Natural killer cell (primary cell): ENCODE results near the gene C17orf58. TPM values are rescaled to one million over a fixed set of nuclear protein-coding genes. Genes with fewer than 3 reads are reported as not detected.

Experiments used
- ATAC-seq, 3 donors: fragments of 150-1000 bp in 2 of 3; fragments of 200-7000 bp in 1 of 3; cut with Tn5 transposase; 1 replicate in 1 of 3; 2 replicates in 2 of 3; pipeline ENCODE4 v1.10.0; 2021; ENCODE audit warnings: mild to moderate bottlenecking in 2 of 3, moderate library complexity in 2 of 3
- DNase-seq, 2 donors: peaks; one replicate each; pipeline versions ENCODE4 v3.0.0 to v3.0.0-alpha.2; 2013 to 2021; ENCODE audit warnings: mixed read lengths in 1 of 2
- H3K27ac ChIP-seq: one replicate; pipeline ENCODE4 v1.5.1; 2013; ENCODE audit warnings: mild to moderate bottlenecking, low read length
- H3K27me3 ChIP-seq: one replicate; pipeline ENCODE4 v1.6.1; 2013; ENCODE audit warnings: low read length; ENCODE audit not compliant: control insufficient read depth, insufficient read depth
- H3K36me3 ChIP-seq: one replicate; pipeline ENCODE4 v1.6.1; 2013; ENCODE audit warnings: low read length; ENCODE audit not compliant: control insufficient read depth, insufficient read depth
- H3K4me1 ChIP-seq: one replicate; pipeline ENCODE4 v1.6.1; 2013; ENCODE audit warnings: low read length; ENCODE audit not compliant: control insufficient read depth, insufficient read depth
- H3K4me3 ChIP-seq: one replicate; pipeline ENCODE4 v1.5.1; 2013; ENCODE audit warnings: low read length
- H3K9me3 ChIP-seq: one replicate; pipeline ENCODE4 v1.6.1; 2013; ENCODE audit warnings: low read length; ENCODE audit not compliant: control insufficient read depth, insufficient read depth
- H3K27ac Mint-ChIP-seq, 2 donors: one replicate each; pipeline ENCODE4 v1.8.0; 2022; ENCODE audit warnings: mild to moderate bottlenecking in 2 of 2, mixed read lengths in 2 of 2, moderate library complexity in 1 of 2
- H3K27me3 Mint-ChIP-seq, 2 donors: one replicate each; pipeline ENCODE4 v1.8.0; 2022; ENCODE audit warnings: low read depth in 2 of 2, mixed read lengths in 2 of 2
- H3K36me3 Mint-ChIP-seq: one replicate; pipeline ENCODE4 v1.8.0; 2022; ENCODE audit warnings: mixed read lengths
- H3K4me1 Mint-ChIP-seq, 2 donors: one replicate each; pipeline ENCODE4 v1.8.0; 2022; ENCODE audit warnings: mixed read lengths in 2 of 2
- H3K4me3 Mint-ChIP-seq: one replicate; pipeline ENCODE4 v1.8.0; 2022; ENCODE audit warnings: mild to moderate bottlenecking, moderate library complexity, mixed read lengths
- H3K9me3 Mint-ChIP-seq, 2 donors: one replicate each; pipeline ENCODE4 v1.8.0; 2022; ENCODE audit warnings: mixed read lengths in 2 of 2
- CTCF ChIP-seq: fragments of 200-600 bp; IDR thresholded peaks from one replicate; pipeline ENCODE4 v1.8.0; 2022; ENCODE audit warnings: antibody characterized with exemption
- WGBS: methylation state at CpG from one replicate; pipeline ENCODE4 v1.1.7; 2013; ENCODE audit warnings: missing lambda C conversion rate; ENCODE audit not compliant: insufficient coverage; 5-methylcytosine and 5-hydroxymethylcytosine counted together
- intact Hi-C: fragments of 100-400 bp; cut with micrococcal nuclease; formaldehyde crosslinking; loops from one replicate; pipeline ENCODE4 v1.14.2; 2022
- total RNA-seq, 4 donors: library from RNA; stranded (reverse); fragments of 120-200 nt in 1 of 4; gene quantifications; one replicate each; pipeline versions ENCODE4 v1.2.3 to v1.2.4, GENCODE V29; 2013 to 2022

The C17orf58 gene
- total RNA-seq, 3 donors from 2014 or later (not counting 1 experiment from before 2014, with no cell fraction given): 4.3 to 5.8 (median 4.6) TPM

- Mint-ChIP-seq H3K27me3 (no peaks in the 10 kb centered on the region), H3K4me3 (peak overlapping the region; percentile 93), H3K9me3 (no peaks in the 10 kb centered on the region), H3K4me1 (peaks cover 8 to 13% of the 10 kb centered on the region in 2 donors), H3K36me3 (no peaks in the 10 kb centered on the region), H3K27ac (peak overlapping the region; percentile 88 to 90)
- no peaks in the 10 kb centered on the region for H3K27me3 ChIP-seq
- no peaks in the 10 kb centered on the region for H3K4me1 ChIP-seq
- H3K36me3 ChIP-seq: peaks cover 9% of the 10 kb centered on the region
- DNase-seq (no peak), ATAC-seq (peak in 1 of 3 donors; percentile 79)
- TF ChIP-seq CTCF: no peak
- no peak overlapping the region for H3K27ac ChIP-seq
- WGBS: 0% methylated on average over 18 of the region's 27 CpGs
- no peaks in the 10 kb centered on the region for H3K9me3 ChIP-seq
- peak overlapping the region; percentile 19 for H3K4me3 ChIP-seq
- intact Hi-C loops: loop anchor here (1.0 kb wide), 1 partner anchor 15 kb away; no protein-coding TSS in a partner anchor
Measured at GRCh38 chr17:68035131-68035522, 38.9 kb upstream of the C17orf58 start.

GRCh38 chr17:68034452-68034776 lies 38.1 kb upstream of the C17orf58 start:
- Mint-ChIP-seq H3K9me3 (no peaks in the 10 kb centered on the region), H3K4me3 (no peak overlapping the region)

GRCh38 chr17:68033636-68034451 lies 37.6 kb upstream of the C17orf58 start:
- no peaks in the 10 kb centered on the region for H3K9me3 ChIP-seq
- no peak for TF ChIP-seq CTCF
- no peaks in the 10 kb centered on the region for H3K27me3 Mint-ChIP-seq
- H3K27me3 ChIP-seq: no peaks in the 10 kb centered on the region
- no peak for ATAC-seq
- H3K27ac ChIP-seq: no peak overlapping the region
- H3K4me3 Mint-ChIP-seq: no peak overlapping the region
- peaks cover 7% of the 10 kb centered on the region for H3K36me3 ChIP-seq
- WGBS: 90% methylated on average over 7 of the region's 7 CpGs
- H3K27ac Mint-ChIP-seq: no peak overlapping the region
- intact Hi-C loops: no loop called here
- no peaks in the 10 kb centered on the region for H3K4me1 ChIP-seq
- H3K9me3 Mint-ChIP-seq: no peaks in the 10 kb centered on the region
- DNase-seq: no peak
- H3K4me1 Mint-ChIP-seq: peaks cover 8 to 13% of the 10 kb centered on the region in 2 donors
- no peak overlapping the region for H3K4me3 ChIP-seq
- no peaks in the 10 kb centered on the region for H3K36me3 Mint-ChIP-seq

More at GRCh38 chr17:68034452-68034776, 38.1 kb upstream of the C17orf58 start:
- Mint-ChIP-seq H3K4me1 (peaks cover 8 to 13% of the 10 kb centered on the region in 2 donors), H3K36me3 (no peaks in the 10 kb centered on the region), H3K27ac (no peak overlapping the region), H3K27me3 (no peaks in the 10 kb centered on the region)
- intact Hi-C loops: no loop called here
- ATAC-seq: no peak
- Histone ChIP-seq H3K4me1 (no peaks in the 10 kb centered on the region), H3K27ac (no peak overlapping the region), H3K4me3 (no peak overlapping the region), H3K36me3 (peaks cover 9% of the 10 kb centered on the region), H3K27me3 (no peaks in the 10 kb centered on the region), H3K9me3 (no peaks in the 10 kb centered on the region)
- WGBS: 100% methylated on average over 1 of the region's 1 CpG
- no peak for DNase-seq
- no peak for TF ChIP-seq CTCF
